ENCODE results near the gene VPS41.

The VPS41 gene

GRCh38 chr7:38777609-38778008, 131.4 kb downstream of the VPS41 start:
- no peak overlapping the region for H3K4me3 ChIP-seq (ENCODE audit: low read depth, low read length)
- DNase-seq (ENCODE audit: low read depth), result no peak
- TF ChIP-seq, protein P1, sequence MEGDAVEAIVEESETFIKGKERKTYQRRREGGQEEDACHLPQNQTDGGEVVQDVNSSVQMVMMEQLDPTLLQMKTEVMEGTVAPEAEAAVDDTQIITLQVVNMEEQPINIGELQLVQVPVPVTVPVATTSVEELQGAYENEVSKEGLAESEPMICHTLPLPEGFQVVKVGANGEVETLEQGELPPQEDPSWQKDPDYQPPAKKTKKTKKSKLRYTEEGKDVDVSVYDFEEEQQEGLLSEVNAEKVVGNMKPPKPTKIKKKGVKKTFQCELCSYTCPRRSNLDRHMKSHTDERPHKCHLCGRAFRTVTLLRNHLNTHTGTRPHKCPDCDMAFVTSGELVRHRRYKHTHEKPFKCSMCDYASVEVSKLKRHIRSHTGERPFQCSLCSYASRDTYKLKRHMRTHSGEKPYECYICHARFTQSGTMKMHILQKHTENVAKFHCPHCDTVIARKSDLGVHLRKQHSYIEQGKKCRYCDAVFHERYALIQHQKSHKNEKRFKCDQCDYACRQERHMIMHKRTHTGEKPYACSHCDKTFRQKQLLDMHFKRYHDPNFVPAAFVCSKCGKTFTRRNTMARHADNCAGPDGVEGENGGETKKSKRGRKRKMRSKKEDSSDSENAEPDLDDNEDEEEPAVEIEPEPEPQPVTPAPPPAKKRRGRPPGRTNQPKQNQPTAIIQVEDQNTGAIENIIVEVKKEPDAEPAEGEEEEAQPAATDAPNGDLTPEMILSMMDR (IDR thresholded peaks at IDR 0.05; ENCODE audit: control insufficient read depth, extremely low read depth, insufficient read depth), result no peak

DNA sequence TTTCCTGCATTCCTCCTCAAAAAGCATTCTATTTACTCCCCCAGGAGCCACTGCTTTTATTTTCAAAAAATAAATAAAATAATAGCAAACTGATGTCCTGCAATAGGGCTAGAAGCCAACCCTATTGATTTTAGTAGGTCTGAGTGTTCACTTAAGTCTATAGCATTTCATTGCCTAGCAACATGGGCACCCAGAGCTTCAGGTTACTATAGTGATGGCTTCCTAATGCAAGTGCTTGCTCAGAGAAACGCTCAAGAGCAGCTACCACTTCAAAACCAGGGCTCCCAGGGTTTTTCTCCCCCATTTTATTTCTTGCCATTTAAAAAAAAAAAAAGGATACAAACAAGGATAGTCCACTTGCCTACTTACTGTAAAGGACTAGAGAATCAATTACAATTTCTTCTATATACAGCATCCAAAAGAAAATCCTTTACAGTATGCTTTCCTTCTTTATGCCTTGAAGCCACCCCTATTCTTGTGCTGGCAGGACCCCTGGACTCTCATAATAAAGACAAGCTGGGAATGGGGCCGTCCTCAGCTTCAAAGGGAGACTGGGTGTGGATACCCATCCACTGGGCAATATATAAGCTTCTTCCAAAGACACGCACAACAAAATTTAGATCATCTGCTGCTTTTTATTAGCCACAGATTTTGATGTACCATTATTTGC, 133.3 kb downstream of the VPS41 start:
- no peak overlapping the region for H3K4me3 ChIP-seq (ENCODE audit: low read depth, low read length)
- no peak for DNase-seq (ENCODE audit: low read depth)
- TF ChIP-seq, protein P1 (IDR thresholded peaks at IDR 0.05; ENCODE audit: control insufficient read depth, extremely low read depth, insufficient read depth), result no peak

DNA sequence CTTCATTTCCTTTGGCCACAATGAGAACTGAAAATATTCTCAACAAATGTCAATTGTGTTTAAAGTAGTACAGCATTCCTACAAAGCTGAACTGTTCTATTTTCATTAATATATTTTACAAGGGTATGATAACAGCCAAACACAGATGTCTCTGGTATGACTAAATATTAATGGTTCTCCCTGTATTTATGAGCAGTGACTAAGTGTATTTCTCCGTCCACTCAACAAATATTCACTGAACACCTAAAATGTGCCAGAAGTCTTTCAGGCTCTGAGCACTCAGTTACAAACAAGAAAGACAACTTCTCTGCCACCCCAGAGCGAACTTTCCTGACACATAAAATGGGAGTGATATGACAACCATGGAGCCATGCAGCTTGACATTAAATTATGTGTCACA, 135.6 kb downstream of the VPS41 start:
- no peak overlapping the region for H3K4me3 ChIP-seq (ENCODE audit: low read depth, low read length)
- DNase-seq (ENCODE audit: low read depth), result peak; percentile 92
- TF ChIP-seq, protein P1 (IDR thresholded peaks at IDR 0.05; ENCODE audit: control insufficient read depth, extremely low read depth, insufficient read depth), result no peak

DNA sequence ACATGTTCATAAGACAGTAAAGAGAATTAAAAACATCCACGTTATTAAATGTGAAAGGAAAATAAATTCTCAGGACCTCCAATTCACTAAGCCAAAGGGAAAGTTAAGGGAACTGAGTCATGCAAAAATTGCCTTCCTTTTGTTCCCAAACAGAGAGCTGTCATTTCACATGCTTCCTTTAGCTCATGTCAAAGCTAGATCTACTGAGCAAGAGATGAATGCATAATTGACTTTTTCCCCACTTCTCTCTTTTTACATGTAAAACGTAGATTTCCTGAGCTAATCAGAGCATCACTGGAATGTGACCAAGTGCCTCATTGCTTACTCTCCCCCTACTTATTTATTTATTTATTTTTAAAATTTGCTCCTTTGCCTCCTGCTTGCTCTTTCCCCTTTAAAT, 148.8 kb downstream of the VPS41 start:
- DNase-seq (ENCODE audit: low read depth), result no peak
- H3K4me3 ChIP-seq (ENCODE audit: low read depth, low read length), result no peak overlapping the region
- TF ChIP-seq, protein P1 (IDR thresholded peaks at IDR 0.05; ENCODE audit: control insufficient read depth, extremely low read depth, insufficient read depth), result no peak

DNA sequence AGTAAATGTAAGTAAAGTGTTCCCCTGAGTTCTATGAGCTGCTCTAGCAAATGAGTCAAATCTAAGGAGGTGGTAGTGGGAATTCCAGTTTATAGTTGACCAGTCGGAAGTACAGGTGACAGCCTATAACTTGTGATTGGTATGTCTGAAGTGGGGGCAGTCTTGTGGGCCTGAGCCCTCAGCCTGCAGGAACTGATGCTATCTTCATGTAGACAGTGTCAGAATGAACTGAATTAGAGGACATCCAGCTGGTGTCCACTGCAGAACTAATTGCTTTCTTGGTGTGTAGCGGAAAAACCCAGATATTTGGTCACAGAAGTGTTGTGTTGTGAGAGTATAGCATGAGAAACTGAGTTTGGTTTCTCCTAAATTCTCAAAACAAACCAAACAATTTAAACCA, 150.0 kb downstream of the VPS41 start:
- TF ChIP-seq, protein P1 (IDR thresholded peaks at IDR 0.05; ENCODE audit: control insufficient read depth, extremely low read depth, insufficient read depth), result no peak
- H3K4me3 ChIP-seq (ENCODE audit: low read depth, low read length), result no peak overlapping the region
- DNase-seq (ENCODE audit: low read depth), result no peak

GRCh38 chr7:38757931-38758330, 151.1 kb downstream of the VPS41 start:
- no peak for DNase-seq (ENCODE audit: low read depth)
- TF ChIP-seq, protein P1 (IDR thresholded peaks at IDR 0.05; ENCODE audit: control insufficient read depth, extremely low read depth, insufficient read depth), result no peak
- no peak overlapping the region for H3K4me3 ChIP-seq (ENCODE audit: low read depth, low read length)

DNA sequence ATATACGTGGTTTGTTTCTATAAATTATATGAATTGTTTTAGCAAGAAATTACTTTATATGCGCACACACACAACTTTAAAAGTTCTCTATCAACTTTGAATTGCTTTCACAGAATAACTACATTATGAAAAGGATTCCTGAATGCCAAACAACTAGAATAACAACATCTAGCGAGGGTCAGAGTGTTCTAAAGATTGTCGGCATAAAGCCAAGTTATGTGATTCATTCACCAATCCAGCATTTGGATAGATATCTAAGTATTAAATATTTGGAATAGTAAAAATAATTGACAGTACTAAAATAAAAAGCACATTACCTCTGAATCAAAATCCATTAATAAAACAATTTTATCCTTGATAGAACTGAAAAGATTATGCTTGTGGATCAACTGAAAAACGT, 152.5 kb downstream of the VPS41 start:
- TF ChIP-seq, protein P1 (IDR thresholded peaks at IDR 0.05; ENCODE audit: control insufficient read depth, extremely low read depth, insufficient read depth), result no peak
- no peak for DNase-seq (ENCODE audit: low read depth)
- no peak overlapping the region for H3K4me3 ChIP-seq (ENCODE audit: low read depth, low read length)
